ENCODE measurements around the gene SPTA1.

SPTA1 gene

DNA sequence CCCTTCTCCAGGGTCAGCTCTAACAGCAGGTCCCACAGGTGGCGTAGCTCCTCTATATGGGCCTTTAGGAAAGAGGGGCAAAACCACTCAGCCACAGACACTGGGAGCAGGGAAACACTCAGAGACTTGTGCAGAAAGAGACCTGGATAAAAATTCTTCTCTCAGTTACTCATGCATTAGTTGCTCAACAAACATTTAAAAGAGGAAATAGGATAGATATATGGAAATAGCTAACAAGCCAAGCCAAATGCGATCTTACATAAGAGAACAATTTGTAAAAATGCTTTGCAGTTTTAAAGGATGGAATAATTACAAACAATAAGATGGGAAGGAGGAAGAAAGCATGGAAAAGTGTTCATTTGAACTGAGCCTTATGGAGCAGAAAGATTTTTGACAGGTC lies 4.9 kb downstream of the SPTA1 start:
- DNase-seq = no peak

DNA sequence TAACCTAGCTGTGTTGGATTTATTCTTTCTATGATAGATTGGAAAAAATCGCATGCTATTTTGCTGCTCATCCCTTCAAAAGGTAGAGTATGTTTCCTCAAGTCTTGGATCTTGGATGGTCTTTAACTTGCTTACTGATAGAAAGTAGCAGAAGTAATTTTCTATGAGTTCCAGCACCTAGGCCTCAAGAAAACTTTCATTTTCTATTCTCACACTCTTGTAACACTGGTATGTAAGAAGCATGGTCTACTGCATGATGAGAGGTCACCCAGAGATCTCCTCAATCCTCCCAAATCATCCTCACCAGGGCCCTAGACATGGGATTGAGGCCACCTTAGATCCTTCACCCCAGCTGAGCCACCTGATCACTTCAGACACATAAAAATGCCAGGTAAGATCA lies 7.2 kb downstream of the SPTA1 start:
- no peak for DNase-seq

DNA sequence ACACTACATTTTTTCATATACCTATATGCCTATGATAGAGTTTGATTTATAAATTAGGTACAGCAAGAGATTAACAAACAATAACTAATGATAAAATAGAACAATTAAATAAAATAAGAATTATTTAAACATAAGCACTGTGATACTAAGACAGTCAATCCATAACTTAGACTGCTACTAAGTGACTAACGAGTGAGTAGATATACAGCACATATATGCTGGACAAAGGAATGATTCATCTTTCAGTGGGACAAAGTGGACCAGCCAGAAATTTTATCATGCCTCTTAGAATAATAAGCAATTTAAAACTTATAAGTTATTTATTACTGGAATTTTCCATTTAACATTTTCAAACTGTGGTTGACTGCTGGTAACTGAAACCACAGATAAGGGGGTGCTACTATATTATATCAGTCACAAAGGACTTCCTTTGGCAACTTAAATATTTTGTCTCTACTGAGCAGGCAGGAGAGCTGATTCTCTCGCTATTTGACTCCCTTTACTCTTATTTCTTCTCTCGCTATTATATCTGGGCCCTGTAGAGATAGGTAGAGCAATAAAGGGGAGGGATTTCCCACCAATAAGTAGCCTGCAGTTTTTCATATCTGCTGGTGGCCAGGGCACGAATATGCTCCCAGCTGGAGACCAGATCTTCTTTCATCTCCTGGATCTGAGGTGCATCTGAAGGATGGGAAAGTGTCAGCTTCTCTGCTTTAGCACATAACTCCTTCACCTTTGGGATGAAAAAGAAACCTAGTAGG lies 10.8 kb downstream of the SPTA1 start:
- no peak for DNase-seq

- no peak for DNase-seq
These were observed 12.2 kb downstream of the SPTA1 start for GRCh38 chr1:158674302-158674701.

DNA sequence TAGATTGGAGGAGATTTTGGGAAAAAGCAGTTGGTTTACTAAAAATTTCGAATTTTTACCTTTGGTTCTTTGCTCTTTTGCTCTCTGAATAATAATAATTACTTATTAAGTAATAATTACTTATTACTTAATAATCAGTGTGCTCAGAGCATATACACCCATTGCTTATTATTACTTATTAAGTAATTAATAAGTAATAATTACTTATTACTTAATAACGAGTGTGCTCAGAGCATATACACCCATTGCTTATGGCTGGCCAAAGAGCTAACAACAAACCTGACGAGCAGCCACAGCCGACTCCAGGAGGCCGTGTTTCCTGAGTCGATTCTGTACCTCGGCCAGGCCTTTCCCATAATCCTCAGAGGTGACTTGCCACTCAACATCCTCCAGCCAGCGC lies 20.5 kb downstream of the SPTA1 start:
- DNase-seq = no peak

DNA sequence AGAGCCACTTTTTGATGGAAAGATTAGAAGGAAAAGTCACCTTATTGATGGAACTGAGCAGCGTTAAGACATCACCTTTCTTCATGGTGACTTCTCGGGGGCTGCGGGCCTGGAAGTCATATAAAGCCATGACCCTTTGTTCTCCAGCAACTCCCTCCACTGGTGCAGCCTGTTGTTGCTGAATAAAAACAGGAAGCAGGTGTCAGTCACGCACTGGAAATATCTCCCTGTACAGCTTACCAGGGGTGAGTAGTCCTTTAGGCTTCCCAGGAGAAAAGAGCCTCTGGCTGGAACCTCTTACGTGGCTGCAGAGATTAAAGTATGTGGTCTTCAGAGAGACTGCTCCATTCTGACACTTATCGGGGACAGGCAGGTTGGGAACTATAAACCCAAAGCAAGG lies 31.9 kb downstream of the SPTA1 start:
- no peak for DNase-seq

DNA sequence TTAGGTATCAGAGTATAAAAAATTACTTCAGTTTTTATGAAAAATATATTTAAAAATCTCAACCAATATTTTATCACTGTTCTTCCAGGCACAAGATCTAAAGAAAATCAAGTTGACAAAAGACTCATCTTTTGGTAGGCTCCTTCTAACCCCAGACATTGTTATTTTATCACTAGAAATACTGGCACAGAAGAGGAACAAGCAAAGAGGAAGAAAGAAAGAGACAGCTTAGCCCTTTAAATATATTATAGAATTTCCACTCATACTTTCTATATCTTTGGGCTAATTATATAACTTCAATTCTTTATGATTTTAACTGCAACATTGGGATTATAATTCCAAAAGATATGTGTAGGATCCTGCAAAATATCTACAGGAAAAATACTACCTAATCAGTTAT lies 32.4 kb downstream of the SPTA1 start:
- DNase-seq = no peak

DNA sequence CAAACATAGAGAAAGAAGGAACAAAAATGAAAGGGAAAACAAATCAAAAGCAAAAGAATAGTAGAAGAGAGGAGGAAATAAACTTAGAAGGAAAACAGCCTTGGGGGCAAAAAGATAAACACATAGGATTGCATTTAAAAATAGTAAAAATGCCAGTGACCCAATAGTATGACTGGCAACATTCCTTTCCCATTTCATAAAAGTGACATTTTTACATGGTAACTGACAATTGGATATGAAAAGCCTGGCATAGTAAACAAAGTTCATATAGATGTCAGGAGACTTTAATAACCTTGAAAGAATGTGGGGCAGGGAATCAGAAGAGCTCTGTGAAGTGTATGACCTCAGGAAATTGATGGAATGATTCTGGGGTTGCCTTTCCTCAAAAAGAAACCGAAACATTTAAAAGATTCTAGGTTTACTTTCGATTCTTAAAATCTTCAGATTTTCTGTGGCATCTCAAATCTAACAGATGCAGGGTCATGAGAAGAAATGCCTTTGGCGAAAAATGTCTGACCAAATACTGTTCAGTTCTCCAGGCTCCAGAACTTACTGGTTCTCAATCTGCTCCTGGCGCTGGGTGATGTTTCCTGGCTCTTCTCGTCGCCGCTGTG lies 33.7 kb downstream of the SPTA1 start:
- no peak for DNase-seq

GRCh38 chr1:158649052-158649451 lies 37.5 kb downstream of the SPTA1 start:
- no peak for DNase-seq

DNA sequence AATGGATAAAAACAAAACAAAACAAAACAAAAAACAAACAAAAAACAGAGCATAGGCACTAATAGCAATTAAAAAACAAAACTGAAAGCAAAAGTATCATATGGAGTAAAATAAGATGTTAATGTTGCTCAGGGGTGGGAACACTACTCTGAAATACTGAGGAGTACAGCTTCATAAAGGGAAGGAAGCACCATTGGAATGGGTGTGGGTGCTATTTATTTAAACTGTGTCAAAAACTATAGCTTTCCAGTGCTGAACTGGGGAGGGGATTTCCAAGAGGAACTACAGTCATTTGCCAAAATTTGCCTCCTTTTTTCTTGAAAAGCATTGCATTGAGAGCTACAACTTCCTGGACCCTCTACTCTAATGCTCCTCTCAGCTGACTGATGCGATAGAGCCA lies 40.0 kb downstream of the SPTA1 start:
- DNase-seq = no peak

DNA sequence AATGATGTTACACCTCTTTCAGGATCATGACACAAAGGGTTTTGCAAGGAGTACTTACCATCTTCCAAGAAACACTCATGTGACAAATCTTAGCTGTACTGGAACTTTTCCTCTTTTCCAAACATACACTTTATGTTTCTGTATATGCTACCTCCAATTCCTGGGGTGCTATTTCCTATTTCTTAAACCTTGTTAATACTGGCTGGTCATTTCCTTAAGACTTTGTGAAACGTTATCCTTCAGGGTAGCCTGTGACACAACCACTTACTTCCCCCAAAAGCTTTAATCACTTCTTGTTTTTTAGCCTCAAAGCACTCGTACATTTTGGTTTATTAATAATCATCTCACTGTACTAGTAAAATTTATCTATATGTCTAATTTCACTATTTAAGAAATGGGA lies 42.1 kb downstream of the SPTA1 start:
- DNase-seq = no peak

DNA sequence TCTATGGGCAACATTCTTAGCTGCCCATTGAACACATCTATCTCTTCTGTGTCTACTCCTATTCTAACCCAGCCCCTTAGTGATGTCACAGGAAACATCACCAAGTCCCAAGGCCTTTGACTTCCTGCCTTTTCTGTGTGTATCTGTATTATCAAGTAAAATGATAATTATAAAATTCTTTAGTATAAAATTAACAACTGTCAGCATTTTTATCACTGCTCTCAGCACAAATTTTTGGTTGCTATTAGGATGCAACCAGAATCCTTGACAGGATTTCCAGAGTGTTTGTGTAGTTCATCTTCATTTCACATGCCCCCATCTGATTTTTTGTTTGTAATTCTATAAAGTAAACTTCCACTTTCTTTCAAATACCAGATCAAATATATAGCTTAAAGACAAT lies 47.6 kb downstream of the SPTA1 start:
- DNase-seq = no peak

GRCh38 chr1:158638146-158638545 lies 48.4 kb downstream of the SPTA1 start:
- no peak for DNase-seq

DNA sequence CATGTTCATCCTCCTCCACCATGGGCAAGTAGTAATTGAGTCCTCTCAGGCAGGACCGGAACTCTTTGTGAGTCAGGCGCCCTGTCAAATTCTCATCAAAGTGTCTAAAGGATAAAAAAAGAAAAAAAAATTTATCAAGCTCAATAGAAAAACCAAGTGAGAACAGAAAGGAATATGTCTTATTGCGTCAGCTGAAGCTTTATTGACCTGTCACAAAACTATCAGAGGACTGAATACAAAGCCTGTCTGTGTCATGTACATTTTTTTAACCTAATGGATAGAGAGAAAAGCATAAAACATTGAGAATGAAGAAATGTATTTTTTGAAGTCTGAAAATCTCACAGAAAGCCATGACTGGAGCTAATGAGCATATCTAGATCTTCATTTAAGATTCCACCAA lies 72.8 kb downstream of the SPTA1 start:
- DNase-seq = no peak

DNA sequence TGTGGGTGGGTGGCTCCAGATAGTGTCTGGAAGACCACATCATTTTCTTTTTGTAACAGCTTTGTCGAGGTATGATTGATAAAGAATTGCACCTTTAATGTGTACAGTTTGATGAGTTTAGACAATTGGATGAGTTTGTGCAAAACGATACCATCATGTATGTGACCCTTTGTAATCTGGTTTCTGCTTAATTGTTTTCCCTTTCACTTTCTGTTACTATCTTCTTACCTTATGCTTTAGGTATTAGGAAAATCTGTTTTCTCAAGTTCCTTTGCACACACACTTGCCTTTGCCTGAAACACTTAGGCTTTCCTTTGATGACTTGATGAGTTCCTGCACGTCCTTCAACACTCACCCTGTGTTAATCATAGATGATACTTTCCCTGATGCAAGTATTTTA lies 74.6 kb downstream of the SPTA1 start:
- no peak for DNase-seq

DNA sequence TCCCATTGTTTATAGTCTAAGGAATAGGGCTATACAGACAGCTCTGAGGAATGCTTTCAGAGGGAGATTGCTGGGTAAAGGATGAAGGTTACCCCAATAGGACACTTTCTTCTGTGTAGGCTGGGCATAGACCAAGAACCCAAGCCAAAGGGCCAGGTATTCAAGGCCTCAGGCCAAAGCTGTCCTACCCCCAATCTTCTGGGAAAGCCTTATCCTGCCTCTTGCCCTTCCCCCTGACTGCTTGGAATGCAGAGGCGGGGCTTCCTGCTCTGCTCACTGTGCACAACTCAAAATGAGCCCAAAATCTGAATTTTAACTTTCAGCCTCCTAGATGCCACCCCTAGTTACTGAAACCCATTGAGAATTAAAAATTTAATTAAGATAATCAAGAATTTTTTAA lies 79.2 kb downstream of the SPTA1 start:
- DNase-seq = no peak

DNA sequence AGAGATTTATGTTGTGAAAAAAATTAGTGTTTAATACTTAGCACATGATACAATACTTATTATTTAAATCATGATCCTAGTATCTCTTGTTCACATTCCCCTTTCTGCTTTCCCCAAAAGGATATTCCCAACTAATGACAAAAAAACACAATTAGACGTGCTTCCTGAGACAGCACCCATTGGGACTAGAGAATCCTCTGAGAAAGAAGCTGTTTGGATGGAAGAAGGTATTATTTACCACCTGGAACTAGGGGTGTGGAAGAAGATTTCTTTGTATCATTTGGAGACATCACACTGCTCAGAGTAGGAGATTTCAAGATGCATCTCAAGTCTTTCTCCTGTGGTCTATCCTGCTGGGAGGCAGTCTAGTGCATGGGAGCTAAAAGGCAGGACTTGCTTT lies 81.5 kb downstream of the SPTA1 start, which contains the start of gene OR10Z1:
TSS of gene OR10Z1 (plus strand) at position 301 of the 400 bp plus-strand sequence. CDS start 1,171 bp downstream, outside the sequence.
- DNase-seq = no peak

- no peak for DNase-seq
These were observed 85.8 kb downstream of the SPTA1 start for GRCh38 chr1:158600735-158601134.

DNA sequence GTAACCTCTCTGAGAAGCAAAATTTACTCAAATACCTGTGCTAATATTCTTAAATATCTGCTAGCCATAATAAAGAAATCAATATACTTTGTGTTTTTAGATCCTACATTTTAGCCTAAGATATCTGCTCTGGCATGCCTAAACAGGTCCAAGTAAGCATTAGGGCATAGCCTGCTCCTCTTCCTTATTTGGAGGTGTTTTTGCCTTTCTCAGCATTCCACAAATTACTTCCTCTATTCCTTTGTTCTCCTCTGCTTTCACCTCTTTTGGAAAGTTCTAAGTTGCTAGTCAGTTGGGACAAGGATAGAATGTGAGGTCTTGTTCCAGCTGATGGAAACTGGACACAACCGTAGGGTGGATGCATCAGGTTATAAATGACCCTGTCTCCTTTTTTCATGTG lies 99.6 kb downstream of the SPTA1 start:
- DNase-seq = no peak

GRCh38 chr1:158583962-158584361 lies 102.6 kb downstream of the SPTA1 start:
- DNase-seq = no peak

GRCh38 chr1:158579733-158580132 lies 106.8 kb downstream of the SPTA1 start, which contains the start of gene OR10X1:
Gene OR10X1, minus strand, starts transcription at chr1:158579899. Its CDS starts 0 bp downstream, at chr1:158579899.
- no peak for DNase-seq

DNA sequence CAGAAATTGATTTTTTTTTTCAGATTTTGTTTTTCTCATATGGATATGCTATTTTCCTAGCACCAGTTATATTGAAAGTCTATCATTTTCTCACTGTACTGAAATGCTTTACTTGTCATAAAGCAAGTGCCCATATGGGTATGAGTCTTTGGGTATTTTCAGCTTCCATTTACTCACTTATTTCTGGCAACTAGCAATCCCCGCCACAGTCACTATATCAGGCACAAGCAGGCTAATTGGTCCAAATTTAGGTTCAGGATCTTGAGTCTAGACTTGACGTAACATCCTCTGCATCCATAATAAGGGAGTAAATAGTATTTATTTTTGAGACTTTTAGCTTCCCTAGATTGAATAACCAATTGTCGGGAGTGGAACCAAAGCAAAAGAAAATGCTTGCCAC lies 109.0 kb downstream of the SPTA1 start:
- DNase-seq = no peak

GRCh38 chr1:158572226-158572625 lies 114.3 kb downstream of the SPTA1 start:
- no peak for DNase-seq

GRCh38 chr1:158570480-158570879 lies 116.0 kb downstream of the SPTA1 start, which contains the start of gene OR6P1:
Gene OR6P1, minus strand, starts transcription at chr1:158570580. Its CDS starts 6,976 bp downstream, at chr1:158563604.
- no peak for DNase-seq

GRCh38 chr1:158564608-158565007 lies 121.9 kb downstream of the SPTA1 start:
- DNase-seq = no peak
